GM23338 (cell line): ENCODE data around the gene STX8. TPM values are rescaled to one million over a fixed set of nuclear protein-coding genes. Genes with fewer than 3 reads are reported as not detected.

Experiments
- ATAC-seq: fragments of 200-7000 bp; cut with Tn5 transposase; 3 replicates; pipeline ENCODE4 v1.9.1; 2020
- DNase-seq: peaks from one replicate; pipeline ENCODE4 v3.0.0-alpha.2; 2015; ENCODE audit warnings: low spot score
- H2AFZ ChIP-seq: fragments of 200-600 bp; sonication (generic); 2 replicates; pipeline ENCODE4 v1.8.0; 2016; ENCODE audit warnings: antibody characterized with exemption, mild to moderate bottlenecking, moderate library complexity
- H3F3A ChIP-seq: fragments of 200-600 bp; sonication (generic); replicated peaks from 2 replicates; pipeline ENCODE4 v1.8.0; 2017; ENCODE audit warnings: antibody characterized with exemption, mixed run types, low read depth
- H3K27ac ChIP-seq: fragments of 200-600 bp; sonication (generic); 2 replicates; pipeline ENCODE4 v1.6.1; 2016; ENCODE audit warnings: low read depth
- H3K27me3 ChIP-seq: fragments of 200-600 bp; sonication (generic); 2 replicates; pipeline ENCODE4 v1.8.0; 2016; ENCODE audit warnings: mild to moderate bottlenecking, mixed run types, moderate library complexity; ENCODE audit not compliant: insufficient read depth
- H3K36me3 ChIP-seq: fragments of 200-600 bp; sonication (generic); 2 replicates; pipeline ENCODE4 v1.8.0; 2016; ENCODE audit warnings: mild to moderate bottlenecking; ENCODE audit not compliant: insufficient read depth
- H3K4me1 ChIP-seq: fragments of 200-600 bp; sonication (generic); 2 replicates; pipeline ENCODE4 v1.8.0; 2016; ENCODE audit warnings: mild to moderate bottlenecking, moderate library complexity; ENCODE audit not compliant: insufficient read depth
- H3K4me2 ChIP-seq: fragments of 200-600 bp; sonication (generic); 2 replicates; pipeline ENCODE4 v1.7.1; 2017; ENCODE audit warnings: mixed run types
- H3K4me3 ChIP-seq: fragments of 200-600 bp; sonication (generic); 2 replicates; pipeline ENCODE4 v1.6.1; 2016; ENCODE audit warnings: mixed run types
- H3K79me2 ChIP-seq: fragments of 200-600 bp; sonication (generic); replicated peaks from 2 replicates; pipeline ENCODE4 v1.8.0; 2017; ENCODE audit warnings: mild to moderate bottlenecking; ENCODE audit not compliant: insufficient read depth
- H3K9me2 ChIP-seq: fragments of 200-600 bp; sonication (generic); 2 replicates; pipeline ENCODE4 v1.8.0; 2017; ENCODE audit not compliant: insufficient read depth
- H4K20me1 ChIP-seq: fragments of 200-600 bp; sonication (generic); replicated peaks from 2 replicates; pipeline ENCODE4 v1.8.0; 2017; ENCODE audit warnings: mild to moderate bottlenecking; ENCODE audit not compliant: insufficient read depth
- H3K27ac Mint-ChIP-seq: 2 replicates; pipeline ENCODE4 v1.8.0; 2020; ENCODE audit warnings: inconsistent platforms, mild to moderate bottlenecking, moderate library complexity, mixed read lengths
- H3K27me3 Mint-ChIP-seq: 3 replicates; pipeline ENCODE4 v1.8.0; 2022; ENCODE audit warnings: low read depth, mild to moderate bottlenecking, moderate library complexity, mixed read lengths, inconsistent platforms; ENCODE audit not compliant: insufficient read depth, poor library complexity
- H3K36me3 Mint-ChIP-seq: 3 replicates; pipeline ENCODE4 v1.8.0; 2021; ENCODE audit warnings: low read depth, mild to moderate bottlenecking, inconsistent platforms, moderate library complexity, mixed read lengths
- H3K4me1 Mint-ChIP-seq: 3 replicates; pipeline ENCODE4 v1.8.0; 2020; ENCODE audit warnings: mild to moderate bottlenecking, inconsistent platforms, mixed read lengths
- H3K4me3 Mint-ChIP-seq: 3 replicates; pipeline ENCODE4 v1.8.0; 2021; ENCODE audit warnings: moderate library complexity, mild to moderate bottlenecking, inconsistent platforms, mixed read lengths
- H3K9me3 Mint-ChIP-seq: 3 replicates; pipeline ENCODE4 v1.8.0; 2020; ENCODE audit warnings: moderate library complexity, mild to moderate bottlenecking, inconsistent platforms, mixed read lengths
- CREB1 ChIP-seq: fragments of 250-450 bp; sonication (Bioruptor Pico); IDR thresholded peaks from 2 replicates; pipeline ENCODE4 v1.5.0; 2020; ENCODE audit warnings: low read depth, mild to moderate bottlenecking, moderate library complexity
- EZH2 ChIP-seq: fragments of 200-600 bp; sonication (generic); IDR thresholded peaks from one replicate; pipeline ENCODE4 v1.8.0; 2017; ENCODE audit warnings: antibody characterized with exemption, mild to moderate bottlenecking, low read depth; ENCODE audit not compliant: unreplicated experiment
- EZH2phosphoT487 ChIP-seq: fragments of 200-600 bp; sonication (generic); IDR thresholded peaks from one replicate; pipeline ENCODE4 v1.8.1; 2018; ENCODE audit warnings: antibody characterized with exemption; ENCODE audit not compliant: unreplicated experiment
- JUNB ChIP-seq: IDR thresholded peaks from one replicate; pipeline ENCODE4 v1.6.1; 2016; ENCODE audit warnings: antibody characterized with exemption; ENCODE audit not compliant: unreplicated experiment
- NANOG ChIP-seq: IDR thresholded peaks from 2 replicates; pipeline ENCODE4 v1.6.1; 2016; ENCODE audit warnings: antibody characterized with exemption, borderline replicate concordance
- POLR2AphosphoS5 ChIP-seq: IDR thresholded peaks from 2 replicates; pipeline ENCODE4 v1.6.1; 2016; ENCODE audit warnings: antibody characterized with exemption, low read depth
- ZNF114 ChIP-seq: fragments of 250-450 bp; sonication (Bioruptor Pico); IDR thresholded peaks from 2 replicates; pipeline ENCODE4 v1.5.0; 2020; ENCODE audit warnings: mild to moderate bottlenecking, moderate library complexity
- polyA plus RNA-seq: library from polyadenylated mRNA; unstranded; fragments of >200 nt; fragmentation: Nextera tagmentation; extraction: Ambion mirVana; gene quantifications from 2 replicates; pipeline ENCODE4 v1.2.1, GENCODE V29; 2016
- total RNA-seq: library from RNA; depleted of rRNA; stranded (reverse); fragments of >200 nt; shearing (Covaris generic); gene quantifications from 2 replicates; pipeline ENCODE4 v1.2.3, GENCODE V29; 2014
- TF ChIP-seq, protein P1 (sequence below): IDR thresholded peaks from one replicate; pipeline ENCODE4 v1.6.1; 2018; ENCODE audit warnings: antibody characterized with exemption; ENCODE audit not compliant: unreplicated experiment
- TF ChIP-seq, protein P2 (sequence below): fragments of 250-450 bp; sonication (Bioruptor Pico); IDR thresholded peaks from 2 replicates; pipeline ENCODE4 v1.5.0; 2020; ENCODE audit warnings: mild to moderate bottlenecking, moderate library complexity
- TF ChIP-seq, protein P3 (sequence below), 2 experiments: fragments of 200-600 bp in 1 of 2; sonication (generic) in 1 of 2; conservative IDR thresholded peaks; 2 replicates each; pipeline versions ENCODE4 v1.5.1 to v1.6.1; 2016 to 2017; ENCODE audit warnings: antibody characterized with exemption in 2 of 2, low read depth in 2 of 2, mild to moderate bottlenecking in 2 of 2, moderate library complexity in 1 of 2

Gene STX8
- total and polyA plus RNA-seq, 2 experiments from 2014 or later, result 59.4 to 82.3 TPM

DNA sequence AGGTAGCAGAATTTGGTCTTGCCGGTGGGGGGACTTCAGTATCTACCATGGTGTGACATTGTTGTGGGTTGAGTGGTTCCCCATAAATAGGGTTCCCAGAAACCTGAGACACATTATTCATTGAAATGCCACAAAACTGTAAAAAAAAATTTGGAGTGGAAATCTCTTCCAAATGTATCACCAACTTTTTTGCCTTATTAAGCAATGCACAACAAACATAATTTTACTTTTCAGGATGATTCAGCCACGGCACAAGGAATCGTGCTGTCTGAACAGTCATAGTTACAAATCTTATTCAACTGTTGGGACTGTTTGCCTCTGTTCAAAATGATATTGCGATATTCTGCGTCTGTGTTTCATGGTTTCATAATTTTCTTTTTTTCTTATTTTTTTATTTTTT lies 373.1 kb downstream of the STX8 start:
- TF ChIP-seq JUNB (no peak), EZH2phosphoT487 (no peak), NANOG (no peak), EZH2 (no peak), POLR2AphosphoS5 (no peak)
- TF ChIP-seq, protein P1, sequence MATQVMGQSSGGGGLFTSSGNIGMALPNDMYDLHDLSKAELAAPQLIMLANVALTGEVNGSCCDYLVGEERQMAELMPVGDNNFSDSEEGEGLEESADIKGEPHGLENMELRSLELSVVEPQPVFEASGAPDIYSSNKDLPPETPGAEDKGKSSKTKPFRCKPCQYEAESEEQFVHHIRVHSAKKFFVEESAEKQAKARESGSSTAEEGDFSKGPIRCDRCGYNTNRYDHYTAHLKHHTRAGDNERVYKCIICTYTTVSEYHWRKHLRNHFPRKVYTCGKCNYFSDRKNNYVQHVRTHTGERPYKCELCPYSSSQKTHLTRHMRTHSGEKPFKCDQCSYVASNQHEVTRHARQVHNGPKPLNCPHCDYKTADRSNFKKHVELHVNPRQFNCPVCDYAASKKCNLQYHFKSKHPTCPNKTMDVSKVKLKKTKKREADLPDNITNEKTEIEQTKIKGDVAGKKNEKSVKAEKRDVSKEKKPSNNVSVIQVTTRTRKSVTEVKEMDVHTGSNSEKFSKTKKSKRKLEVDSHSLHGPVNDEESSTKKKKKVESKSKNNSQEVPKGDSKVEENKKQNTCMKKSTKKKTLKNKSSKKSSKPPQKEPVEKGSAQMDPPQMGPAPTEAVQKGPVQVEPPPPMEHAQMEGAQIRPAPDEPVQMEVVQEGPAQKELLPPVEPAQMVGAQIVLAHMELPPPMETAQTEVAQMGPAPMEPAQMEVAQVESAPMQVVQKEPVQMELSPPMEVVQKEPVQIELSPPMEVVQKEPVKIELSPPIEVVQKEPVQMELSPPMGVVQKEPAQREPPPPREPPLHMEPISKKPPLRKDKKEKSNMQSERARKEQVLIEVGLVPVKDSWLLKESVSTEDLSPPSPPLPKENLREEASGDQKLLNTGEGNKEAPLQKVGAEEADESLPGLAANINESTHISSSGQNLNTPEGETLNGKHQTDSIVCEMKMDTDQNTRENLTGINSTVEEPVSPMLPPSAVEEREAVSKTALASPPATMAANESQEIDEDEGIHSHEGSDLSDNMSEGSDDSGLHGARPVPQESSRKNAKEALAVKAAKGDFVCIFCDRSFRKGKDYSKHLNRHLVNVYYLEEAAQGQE, result no peak
- Mint-ChIP-seq H3K9me3 (no peaks in the 10 kb centered on the region; the same call in 1 of the 3 replicates), H3K36me3 (no peaks in the 10 kb centered on the region), H3K27me3 (peaks cover 9% of the 10 kb centered on the region), H3K27ac (no peak overlapping the region), H3K4me1 (peaks cover 2% of the 10 kb centered on the region; the same call in 1 of the 3 replicates), H3K4me3 (no peak overlapping the region)
- Histone ChIP-seq H3F3A (no peaks in the 10 kb centered on the region), H3K79me2 (no peaks in the 10 kb centered on the region), H3K4me1 (no peaks in the 10 kb centered on the region), H3K4me3 (no peak overlapping the region), H4K20me1 (no peaks in the 10 kb centered on the region), H3K4me2 (no peak overlapping the region), H3K36me3 (no peaks in the 10 kb centered on the region), H3K27me3 (no peaks in the 10 kb centered on the region), H3K9me2 (no peaks in the 10 kb centered on the region), H2AFZ (no peak overlapping the region), H3K27ac (no peak overlapping the region)
- ATAC-seq, result no peak
- DNase-seq, result no peak

DNA sequence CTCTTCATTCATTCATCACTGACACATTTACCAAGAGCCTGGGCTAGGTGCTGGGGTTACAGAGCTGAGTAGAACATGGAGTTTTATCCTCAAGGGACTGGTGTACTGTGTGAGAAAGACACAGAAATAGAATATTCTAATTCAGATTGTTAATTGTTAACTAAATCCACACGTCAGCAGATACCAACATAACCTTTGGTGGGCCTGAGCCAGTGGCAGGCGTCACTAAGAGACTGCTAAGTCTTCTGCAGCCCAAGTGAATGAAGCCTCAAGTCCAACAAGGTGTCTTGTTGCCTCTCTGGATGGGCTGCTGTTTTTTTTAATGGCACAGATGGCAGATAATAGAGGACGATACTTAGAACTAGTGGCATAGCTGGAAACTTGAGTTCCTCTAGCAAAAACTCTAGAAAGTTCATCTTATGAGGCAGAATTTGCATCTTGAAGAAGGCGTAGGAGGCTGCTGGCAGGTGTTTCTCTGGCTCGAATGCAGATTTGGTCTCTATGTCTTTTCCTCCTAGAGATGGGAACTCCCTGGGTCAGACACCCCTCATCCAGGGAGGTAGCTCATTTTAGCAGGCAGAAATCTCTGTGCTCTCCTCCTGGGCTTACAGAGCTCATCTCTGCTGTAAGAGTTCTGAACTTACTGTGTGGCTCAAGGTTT lies 374.8 kb downstream of the STX8 start:
- H3K4me3 Mint-ChIP-seq, result no peak overlapping the region
- H4K20me1 ChIP-seq, result no peaks in the 10 kb centered on the region
- no peak overlapping the region for H3K4me3 ChIP-seq
- no peaks in the 10 kb centered on the region; the same call in 1 of the 2 replicates for H3K4me1 ChIP-seq
- DNase-seq (no peak), ATAC-seq (no peak)
- no peaks in the 10 kb centered on the region for H3K9me2 ChIP-seq
- no peaks in the 10 kb centered on the region for H3F3A ChIP-seq
- H3K27me3 Mint-ChIP-seq, result peaks cover 11% of the 10 kb centered on the region
- H3K27ac Mint-ChIP-seq, result no peak overlapping the region
- H2AFZ ChIP-seq, result no peak overlapping the region
- no peaks in the 10 kb centered on the region for H3K36me3 ChIP-seq
- H3K27me3 ChIP-seq, result no peaks in the 10 kb centered on the region
- H3K4me2 ChIP-seq, result no peak overlapping the region
- H3K9me3 Mint-ChIP-seq, result no peaks in the 10 kb centered on the region; the same call in 1 of the 3 replicates
- peaks cover 12% of the 10 kb centered on the region for H3K4me1 Mint-ChIP-seq
- no peaks in the 10 kb centered on the region for H3K36me3 Mint-ChIP-seq
- H3K27ac ChIP-seq, result no peak overlapping the region
- no peaks in the 10 kb centered on the region for H3K79me2 ChIP-seq
- TF ChIP-seq NANOG (no peak), ZNF114 (no peak), CREB1 (CRISPR knock-in tag) (no peak), EZH2 (no peak)
- TF ChIP-seq, protein P2, sequence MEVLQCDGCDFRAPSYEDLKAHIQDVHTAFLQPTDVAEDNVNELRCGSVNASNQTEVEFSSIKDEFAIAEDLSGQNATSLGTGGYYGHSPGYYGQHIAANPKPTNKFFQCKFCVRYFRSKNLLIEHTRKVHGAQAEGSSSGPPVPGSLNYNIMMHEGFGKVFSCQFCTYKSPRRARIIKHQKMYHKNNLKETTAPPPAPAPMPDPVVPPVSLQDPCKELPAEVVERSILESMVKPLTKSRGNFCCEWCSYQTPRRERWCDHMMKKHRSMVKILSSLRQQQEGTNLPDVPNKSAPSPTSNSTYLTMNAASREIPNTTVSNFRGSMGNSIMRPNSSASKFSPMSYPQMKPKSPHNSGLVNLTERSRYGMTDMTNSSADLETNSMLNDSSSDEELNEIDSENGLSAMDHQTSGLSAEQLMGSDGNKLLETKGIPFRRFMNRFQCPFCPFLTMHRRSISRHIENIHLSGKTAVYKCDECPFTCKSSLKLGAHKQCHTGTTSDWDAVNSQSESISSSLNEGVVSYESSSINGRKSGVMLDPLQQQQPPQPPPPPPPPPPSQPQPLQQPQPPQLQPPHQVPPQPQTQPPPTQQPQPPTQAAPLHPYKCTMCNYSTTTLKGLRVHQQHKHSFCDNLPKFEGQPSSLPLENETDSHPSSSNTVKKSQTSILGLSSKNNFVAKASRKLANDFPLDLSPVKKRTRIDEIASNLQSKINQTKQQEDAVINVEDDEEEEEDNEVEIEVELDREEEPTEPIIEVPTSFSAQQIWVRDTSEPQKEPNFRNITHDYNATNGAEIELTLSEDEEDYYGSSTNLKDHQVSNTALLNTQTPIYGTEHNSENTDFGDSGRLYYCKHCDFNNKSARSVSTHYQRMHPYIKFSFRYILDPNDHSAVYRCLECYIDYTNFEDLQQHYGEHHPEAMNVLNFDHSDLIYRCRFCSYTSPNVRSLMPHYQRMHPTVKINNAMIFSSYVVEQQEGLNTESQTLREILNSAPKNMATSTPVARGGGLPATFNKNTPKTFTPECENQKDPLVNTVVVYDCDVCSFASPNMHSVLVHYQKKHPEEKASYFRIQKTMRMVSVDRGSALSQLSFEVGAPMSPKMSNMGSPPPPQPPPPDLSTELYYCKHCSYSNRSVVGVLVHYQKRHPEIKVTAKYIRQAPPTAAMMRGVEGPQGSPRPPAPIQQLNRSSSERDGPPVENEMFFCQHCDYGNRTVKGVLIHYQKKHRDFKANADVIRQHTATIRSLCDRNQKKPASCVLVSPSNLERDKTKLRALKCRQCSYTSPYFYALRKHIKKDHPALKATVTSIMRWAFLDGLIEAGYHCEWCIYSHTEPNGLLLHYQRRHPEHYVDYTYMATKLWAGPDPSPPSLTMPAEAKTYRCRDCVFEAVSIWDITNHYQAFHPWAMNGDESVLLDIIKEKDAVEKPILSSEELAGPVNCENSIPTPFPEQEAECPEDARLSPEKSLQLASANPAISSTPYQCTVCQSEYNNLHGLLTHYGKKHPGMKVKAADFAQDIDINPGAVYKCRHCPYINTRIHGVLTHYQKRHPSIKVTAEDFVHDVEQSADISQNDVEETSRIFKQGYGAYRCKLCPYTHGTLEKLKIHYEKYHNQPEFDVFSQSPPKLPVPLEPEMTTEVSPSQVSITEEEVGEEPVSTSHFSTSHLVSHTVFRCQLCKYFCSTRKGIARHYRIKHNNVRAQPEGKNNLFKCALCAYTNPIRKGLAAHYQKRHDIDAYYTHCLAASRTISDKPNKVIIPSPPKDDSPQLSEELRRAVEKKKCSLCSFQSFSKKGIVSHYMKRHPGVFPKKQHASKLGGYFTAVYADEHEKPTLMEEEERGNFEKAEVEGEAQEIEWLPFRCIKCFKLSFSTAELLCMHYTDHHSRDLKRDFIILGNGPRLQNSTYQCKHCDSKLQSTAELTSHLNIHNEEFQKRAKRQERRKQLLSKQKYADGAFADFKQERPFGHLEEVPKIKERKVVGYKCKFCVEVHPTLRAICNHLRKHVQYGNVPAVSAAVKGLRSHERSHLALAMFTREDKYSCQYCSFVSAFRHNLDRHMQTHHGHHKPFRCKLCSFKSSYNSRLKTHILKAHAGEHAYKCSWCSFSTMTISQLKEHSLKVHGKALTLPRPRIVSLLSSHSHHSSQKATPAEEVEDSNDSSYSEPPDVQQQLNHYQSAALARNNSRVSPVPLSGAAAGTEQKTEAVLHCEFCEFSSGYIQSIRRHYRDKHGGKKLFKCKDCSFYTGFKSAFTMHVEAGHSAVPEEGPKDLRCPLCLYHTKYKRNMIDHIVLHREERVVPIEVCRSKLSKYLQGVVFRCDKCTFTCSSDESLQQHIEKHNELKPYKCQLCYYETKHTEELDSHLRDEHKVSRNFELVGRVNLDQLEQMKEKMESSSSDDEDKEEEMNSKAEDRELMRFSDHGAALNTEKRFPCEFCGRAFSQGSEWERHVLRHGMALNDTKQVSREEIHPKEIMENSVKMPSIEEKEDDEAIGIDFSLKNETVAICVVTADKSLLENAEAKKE (CRISPR knock-in tag), result no peak
- TF ChIP-seq, protein P3, sequence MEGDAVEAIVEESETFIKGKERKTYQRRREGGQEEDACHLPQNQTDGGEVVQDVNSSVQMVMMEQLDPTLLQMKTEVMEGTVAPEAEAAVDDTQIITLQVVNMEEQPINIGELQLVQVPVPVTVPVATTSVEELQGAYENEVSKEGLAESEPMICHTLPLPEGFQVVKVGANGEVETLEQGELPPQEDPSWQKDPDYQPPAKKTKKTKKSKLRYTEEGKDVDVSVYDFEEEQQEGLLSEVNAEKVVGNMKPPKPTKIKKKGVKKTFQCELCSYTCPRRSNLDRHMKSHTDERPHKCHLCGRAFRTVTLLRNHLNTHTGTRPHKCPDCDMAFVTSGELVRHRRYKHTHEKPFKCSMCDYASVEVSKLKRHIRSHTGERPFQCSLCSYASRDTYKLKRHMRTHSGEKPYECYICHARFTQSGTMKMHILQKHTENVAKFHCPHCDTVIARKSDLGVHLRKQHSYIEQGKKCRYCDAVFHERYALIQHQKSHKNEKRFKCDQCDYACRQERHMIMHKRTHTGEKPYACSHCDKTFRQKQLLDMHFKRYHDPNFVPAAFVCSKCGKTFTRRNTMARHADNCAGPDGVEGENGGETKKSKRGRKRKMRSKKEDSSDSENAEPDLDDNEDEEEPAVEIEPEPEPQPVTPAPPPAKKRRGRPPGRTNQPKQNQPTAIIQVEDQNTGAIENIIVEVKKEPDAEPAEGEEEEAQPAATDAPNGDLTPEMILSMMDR (conservative IDR thresholded peaks at IDR 0.05; ENCODE audit: low read depth in 2 of 2), result no peak
